NCI-H345 (cell line): ENCODE measurements around the gene EMC8.
"Not testable (repeated sequence)": the region's sequence is repeated elsewhere in the genome, so short reads cannot be mapped to it uniquely, and the experiment has no call there.

ENCODE experiments used
- DNase-seq: peaks from one replicate; lab custom pipeline; 2025; lab: John Stamatoyannopoulos, UW

EMC8 gene

GRCh38 chr16:85799497-85800320, at the start of gene EMC8, which contains the start of gene COX4I1:
Gene EMC8, minus strand, starts transcription at chr16:85799544. Its CDS starts 249 bp downstream, at chr16:85799295.
Gene COX4I1, plus strand, starts transcription at chr16:85799695. Its CDS starts 1,511 bp downstream, at chr16:85801206.
- DNase-seq = peak; percentile 83

- DNase-seq = no peak
Observed at GRCh38 chr16:85848986-85849385, 49.6 kb upstream of the EMC8 start.

GRCh38 chr16:85847681-85848601, 48.6 kb upstream of the EMC8 start:
- no peak for DNase-seq

- no peak for DNase-seq
Observed at GRCh38 chr16:85847036-85847435, 47.7 kb upstream of the EMC8 start.

DNA sequence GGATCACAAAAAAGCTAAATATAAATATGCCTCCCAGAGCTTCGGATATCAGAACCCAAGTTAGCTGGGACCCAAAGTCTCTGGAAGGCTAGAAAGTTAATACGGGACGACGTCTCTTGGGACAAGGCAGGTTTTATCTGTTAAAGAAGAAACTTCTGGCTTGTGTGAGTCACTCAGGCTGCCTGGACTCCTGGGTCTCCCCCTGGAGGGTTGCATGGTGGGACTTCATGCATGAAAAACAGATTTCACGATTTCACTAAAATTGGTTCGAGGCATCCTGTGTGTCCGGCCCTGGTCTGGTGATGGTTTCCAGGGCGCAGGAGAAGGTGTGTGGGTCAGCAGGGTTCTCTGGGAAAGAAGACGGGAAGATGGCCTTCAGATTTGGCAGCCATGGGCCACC, 47.1 kb upstream of the EMC8 start:
- DNase-seq = no peak

DNA sequence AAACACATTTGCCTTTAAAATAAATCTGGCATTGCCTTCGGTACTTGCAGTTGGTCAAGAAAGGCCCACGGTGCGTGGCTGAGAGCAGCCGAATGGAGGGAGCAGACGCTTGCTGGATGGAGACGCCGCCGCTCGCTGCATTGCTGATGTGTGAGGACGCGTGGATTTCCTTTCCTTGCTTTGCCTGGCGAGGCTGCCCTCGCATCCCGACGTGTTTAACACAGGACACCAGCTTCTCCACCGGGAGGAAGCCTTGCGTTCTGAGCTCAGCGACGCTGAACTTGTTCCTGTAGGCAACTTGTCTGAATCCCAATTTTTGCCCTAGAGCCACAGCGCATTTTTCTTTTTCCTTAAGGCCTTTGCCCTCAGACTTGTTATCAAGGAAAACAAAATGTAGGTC, 45.9 kb upstream of the EMC8 start:
- DNase-seq = no peak

DNA sequence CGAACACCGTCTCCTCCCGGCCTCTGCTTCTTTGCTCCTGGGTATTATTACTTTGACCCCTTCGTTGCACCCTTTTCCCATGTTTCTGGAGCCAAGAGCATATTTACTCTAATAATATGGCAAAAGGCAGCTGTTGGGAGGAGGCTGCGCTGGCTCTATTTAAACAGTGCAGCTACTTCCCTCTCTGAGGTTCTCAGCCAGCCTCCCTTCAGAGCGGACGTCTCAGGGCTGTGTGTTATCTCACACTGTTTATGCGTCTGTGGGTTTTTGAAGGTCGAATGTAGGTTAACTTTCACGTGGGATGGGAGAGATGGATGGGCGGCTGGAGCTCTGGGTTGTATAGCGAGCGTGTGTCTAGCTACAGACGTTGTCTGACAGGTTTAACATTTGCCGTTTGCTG, 45.4 kb upstream of the EMC8 start:
- DNase-seq = no peak

DNA sequence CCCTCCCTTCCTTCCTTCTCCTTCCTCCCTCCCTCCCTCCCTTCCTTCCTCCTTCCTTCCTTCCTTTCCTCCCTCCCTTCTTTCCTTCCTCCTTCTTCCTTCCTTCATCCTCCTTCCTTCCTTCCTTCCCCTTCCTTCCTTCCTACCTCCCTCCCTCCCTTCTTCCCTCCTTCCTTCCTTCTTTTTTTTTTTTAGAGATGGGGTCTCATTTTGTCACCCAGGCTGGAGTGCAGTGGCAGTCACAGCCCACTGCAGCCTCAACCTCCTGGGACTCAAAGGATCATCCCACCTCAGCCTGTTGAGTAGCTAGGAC, 44.8 kb upstream of the EMC8 start:
- no peak for DNase-seq

DNA sequence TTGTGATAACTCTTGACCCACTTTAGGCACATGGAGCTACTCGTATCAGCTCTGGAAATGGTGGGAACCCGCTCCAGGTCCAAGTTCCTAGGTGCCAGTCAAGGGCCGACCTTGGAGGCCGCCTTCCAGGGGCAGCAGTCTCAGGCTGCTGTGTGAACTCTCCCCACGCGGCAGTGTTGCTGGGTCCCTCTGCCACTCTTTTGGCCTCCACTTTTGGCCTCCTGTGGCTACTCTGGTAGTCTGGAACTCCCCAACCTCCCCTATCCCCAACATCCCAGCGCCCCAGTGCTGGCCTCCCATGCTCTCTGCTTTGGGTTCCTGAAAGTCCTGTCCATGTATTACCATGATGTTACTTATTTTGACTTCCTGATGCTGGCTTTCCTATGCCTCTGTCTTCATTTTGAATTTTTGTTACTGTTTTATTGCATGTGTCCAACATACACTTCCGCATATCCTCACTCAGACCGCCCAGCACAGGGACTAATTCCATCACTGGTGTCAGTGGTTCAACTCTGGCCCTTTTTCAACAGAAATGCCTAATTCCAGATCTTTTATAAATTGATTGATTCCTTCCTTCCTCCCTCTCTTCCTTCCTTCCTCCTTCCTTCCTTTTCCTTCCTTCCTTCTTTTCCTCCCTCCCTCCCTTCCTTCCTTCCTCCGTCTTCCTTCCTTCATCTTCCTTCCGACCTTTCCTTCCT, 44.3 kb upstream of the EMC8 start:
- DNase-seq = no peak

- no peak for DNase-seq
Observed at GRCh38 chr16:85842848-85843247, 43.5 kb upstream of the EMC8 start.

GRCh38 chr16:85842435-85842834, 43.1 kb upstream of the EMC8 start:
- DNase-seq = no peak

DNA sequence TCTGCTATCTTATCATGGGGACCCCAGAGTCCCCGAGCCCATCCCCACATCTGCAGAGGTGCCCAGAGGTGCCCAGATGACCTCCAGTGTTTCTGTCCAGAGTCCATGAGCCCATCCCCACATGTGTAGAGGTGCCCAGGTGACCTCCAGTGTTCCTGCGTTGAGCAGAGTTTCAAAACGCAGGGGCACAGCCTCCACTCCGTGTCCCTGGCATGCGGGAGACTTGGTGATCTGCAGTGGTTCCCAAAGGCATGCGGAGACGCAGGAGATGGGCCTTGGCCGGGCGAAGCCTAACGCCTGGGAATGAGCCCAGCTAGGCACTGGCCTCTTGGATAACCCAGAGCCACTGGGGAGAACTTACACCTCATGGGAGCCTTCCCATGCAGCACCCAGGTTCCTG, 41.5 kb upstream of the EMC8 start:
- DNase-seq = no peak

DNA sequence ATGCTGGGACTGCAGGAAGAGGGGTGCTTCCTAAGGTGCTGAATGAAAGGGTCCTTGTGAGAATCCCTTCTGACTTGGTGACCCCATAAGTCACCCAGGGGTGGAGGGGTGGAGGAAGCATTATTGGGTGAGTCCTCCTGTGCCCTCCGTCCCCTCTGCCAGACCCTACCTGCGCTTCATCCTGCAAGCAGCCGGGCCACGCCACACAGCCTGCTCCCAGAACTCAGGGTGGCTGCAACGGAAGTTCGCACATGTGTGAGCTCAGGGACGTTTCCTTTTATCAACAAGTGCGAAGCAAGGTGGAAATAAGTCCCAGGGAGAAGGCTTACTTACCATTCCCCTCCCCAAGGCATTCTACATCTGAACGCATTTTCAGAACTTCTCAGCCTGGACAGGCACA, 41.1 kb upstream of the EMC8 start:
- no peak for DNase-seq

DNA sequence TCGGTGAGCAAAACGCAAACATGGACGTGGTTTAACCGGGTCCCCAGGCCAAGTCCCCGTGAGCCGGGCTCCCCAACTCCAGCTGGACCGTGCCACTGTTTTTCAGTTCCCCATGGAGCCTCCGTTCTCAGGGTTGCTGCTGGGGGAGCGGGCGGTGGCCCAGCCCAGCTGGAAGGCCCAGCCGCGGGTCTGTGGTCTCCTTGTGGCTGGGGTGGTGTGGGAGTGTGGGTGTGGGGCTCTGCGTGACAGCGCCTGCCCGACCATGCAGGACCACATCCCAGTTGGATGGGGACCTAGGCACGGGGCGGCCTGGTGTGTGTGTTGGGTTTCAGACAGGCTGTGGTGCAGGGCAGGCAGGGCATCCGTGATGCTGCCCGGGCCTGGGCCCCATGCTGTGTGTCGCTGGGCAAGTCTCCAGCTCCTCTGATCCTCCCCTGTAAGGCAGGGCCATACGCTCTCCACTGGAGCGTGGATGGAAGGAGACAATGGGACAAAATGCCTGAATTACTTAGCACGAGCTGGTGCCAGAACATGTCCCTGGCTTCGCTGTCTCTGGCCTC, 40.4 kb upstream of the EMC8 start:
- no peak for DNase-seq

DNA sequence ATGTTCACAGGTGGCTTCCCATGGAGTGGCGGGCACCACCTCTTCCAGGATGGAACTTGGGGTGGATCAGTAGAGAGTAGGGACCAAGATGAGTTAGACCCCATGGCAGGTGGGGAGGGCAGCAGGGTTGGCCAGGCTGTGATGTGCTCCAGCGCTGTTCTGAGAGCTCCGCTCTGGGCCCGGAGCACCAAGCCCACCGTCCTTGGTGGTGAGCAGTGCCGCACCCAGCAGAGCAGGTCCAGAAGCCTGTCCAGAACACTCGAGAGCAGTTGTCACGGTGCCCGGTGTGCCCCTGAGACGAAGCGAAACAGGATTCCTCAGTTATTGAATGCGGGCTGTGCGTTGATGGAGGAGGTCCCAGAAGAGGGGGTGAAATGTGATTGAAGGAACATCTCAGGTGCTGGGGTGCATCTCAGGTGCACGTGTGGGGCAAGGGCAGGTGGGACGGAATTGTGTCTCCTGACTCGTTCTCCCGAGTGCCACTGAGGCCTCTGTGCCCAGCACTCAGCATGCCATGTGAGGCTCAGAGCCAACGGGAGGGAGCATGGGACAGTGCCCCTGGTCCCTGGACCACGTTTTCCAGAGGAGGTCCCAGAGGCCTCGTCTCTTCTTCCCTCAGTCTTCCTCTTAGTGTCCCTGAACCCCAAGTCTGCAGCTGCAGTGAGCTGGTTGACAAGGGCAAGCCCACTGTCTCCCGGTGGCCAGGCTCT, 39.7 kb upstream of the EMC8 start:
- no peak for DNase-seq

DNA sequence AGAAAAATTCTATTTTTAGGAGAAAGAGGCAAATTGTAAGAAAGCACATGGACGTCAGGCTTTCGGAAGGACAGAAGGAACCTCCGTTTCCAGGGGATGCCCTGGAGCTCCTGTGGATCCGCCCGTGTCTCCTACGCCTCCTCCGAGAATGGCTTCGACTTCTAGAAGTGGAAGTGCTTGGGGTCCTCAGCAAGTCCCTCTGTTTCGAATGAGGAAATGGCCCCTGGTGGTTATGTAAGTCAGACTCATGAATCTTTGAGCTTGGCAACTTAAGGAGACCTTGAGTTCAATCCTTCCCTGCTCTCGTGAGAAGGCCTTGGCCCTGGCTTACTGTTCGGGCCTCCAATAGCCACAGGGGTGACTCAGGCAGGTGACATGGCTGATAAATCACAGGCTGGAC, 39.0 kb upstream of the EMC8 start:
- DNase-seq = no peak

DNA sequence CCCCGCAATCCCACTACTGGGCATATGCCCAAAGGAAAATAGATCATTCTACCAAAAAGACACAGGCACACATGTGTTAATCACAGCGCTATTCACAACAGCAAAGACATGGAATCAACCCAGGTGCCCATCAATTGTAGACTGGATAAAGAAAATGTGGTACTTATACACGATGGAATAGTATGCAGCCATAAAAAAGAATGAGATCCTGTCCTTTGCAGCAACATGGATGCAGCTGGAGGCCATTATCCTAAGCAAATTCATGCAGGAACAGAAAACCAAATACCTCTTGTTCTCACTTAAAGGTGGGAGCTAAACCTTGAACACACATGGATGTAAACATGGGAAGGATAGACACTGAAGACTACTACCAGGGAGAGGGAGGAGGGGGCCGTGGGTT, 38.3 kb upstream of the EMC8 start:
- DNase-seq = not testable (repeated sequence)

DNA sequence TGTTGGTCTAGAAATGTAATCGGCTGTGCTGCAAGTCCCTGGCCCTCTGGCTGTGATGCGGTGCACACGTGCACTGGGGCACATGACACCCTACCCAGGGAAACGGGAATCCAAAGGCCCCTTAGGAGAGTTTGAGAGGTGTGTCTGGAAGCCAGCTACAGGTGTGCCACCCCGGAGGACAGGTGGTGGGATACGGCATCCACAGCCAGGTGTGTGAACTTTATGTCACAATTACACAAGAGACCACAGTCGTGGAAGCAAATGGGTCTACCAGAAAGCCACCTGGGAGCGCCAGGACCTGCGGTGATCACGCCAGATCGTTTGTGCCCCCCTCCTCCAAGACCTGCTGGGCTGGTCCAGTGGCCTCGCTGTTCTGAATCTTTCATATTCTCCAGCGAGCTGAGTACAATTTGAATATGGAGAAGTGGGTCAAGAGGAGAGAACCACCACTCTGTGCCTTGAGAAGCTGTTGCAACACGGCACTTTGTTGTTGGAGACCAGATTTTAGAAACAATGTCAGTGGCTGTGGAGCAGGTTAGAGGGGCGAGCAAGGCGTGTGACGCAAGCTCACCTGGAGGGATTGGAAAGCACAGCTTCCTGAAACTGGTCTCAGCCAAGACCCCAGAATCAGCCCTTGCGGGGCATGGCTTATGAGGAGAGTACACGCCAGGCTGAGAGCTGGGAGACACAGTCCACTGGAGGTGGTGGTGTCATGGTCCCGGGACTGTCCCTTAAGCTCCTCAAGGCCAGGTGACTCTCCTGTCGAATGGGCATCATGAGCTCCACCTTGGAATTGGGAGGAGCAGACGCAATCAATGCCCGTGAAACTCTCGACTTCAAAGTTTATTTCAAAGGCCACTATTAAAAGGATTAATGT, 37.6 kb upstream of the EMC8 start:
- no peak for DNase-seq

DNA sequence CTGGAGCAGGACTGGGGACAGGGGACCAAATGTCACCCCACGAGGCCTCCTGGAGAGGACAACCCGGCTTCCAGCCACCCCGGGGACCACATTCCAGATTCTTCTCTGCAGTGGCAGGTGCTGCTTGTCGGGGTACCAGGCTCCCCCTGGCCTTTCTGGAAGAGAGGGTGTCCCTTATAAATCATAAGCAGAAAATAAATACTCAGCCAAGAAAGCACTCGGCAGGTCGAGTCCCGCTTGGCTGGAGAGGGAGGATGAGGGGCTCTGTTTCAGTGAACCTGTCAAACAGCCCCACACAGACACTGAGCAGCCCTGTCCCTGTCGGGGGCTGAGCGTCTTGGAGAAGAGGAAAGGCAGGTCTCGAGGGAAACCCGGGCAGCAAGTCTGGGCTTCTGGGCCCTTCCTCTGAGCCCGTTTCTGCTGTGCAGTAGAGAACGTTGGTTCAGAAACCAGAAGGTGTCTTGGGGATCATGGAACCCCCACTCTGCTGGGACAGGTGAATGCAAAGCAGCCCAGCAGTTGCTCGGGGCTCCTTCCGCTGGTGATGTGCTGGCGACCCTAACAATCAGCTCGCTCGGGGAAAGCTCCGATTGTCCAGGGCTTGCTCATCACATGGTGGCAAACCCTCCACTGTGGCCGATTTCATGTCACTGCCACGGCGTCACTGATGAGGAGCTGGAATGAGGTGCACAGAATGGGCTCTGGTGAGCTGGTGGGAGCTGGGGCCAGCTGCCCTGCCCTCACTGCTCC, 36.8 kb upstream of the EMC8 start:
- DNase-seq = no peak

DNA sequence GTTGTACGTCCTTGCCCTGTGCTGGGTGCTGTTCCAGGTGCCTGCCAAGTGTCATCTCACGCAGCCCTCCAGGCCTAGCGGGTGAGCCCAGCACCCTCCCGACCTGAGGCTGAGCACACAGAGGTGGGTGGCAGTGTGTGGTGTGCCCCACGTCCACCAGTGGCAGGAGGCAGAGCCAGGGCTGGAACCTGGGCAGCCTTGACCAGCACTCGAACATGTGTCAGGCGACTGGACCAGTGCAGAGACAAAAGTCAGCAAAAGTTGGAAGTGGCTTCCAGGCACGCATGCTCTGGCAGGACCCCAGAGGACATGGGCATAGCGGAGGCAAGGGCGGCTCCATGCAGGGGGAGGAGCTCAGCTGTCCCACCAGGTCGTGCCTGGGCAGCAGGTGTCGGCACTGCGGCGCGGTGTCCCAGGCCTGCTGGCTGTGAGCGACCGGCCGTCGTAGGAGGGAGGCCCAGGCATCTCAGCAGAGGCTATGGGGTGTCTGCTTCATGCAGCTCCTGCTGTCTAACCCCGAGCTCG, 35.9 kb upstream of the EMC8 start:
- DNase-seq = no peak
